SKM-1 treated with dmso at 0.1 percent for 144 hours (cell line): ENCODE results near the gene TBCA.

Experiments
- DNase-seq: peaks from one replicate; lab custom pipeline; 2025; ENCODE audit not compliant: unreplicated experiment; lab: John Stamatoyannopoulos, UW

TBCA gene, protein sequence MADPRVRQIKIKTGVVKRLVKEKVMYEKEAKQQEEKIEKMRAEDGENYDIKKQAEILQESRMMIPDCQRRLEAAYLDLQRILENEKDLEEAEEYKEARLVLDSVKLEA

GRCh38 chr5:77775790-77776553, at the start of gene TBCA:
TBCA (minus strand) TSS chr5:77776339; CDS start chr5:77776257, 82 bp downstream.
- DNase-seq = peak; percentile 83

- no peak for DNase-seq
These were observed 48.8 kb upstream of the TBCA start for GRCh38 chr5:77824981-77825380.

- no peak for DNase-seq
These were observed 40.5 kb upstream of the TBCA start for GRCh38 chr5:77816686-77817085.

DNA sequence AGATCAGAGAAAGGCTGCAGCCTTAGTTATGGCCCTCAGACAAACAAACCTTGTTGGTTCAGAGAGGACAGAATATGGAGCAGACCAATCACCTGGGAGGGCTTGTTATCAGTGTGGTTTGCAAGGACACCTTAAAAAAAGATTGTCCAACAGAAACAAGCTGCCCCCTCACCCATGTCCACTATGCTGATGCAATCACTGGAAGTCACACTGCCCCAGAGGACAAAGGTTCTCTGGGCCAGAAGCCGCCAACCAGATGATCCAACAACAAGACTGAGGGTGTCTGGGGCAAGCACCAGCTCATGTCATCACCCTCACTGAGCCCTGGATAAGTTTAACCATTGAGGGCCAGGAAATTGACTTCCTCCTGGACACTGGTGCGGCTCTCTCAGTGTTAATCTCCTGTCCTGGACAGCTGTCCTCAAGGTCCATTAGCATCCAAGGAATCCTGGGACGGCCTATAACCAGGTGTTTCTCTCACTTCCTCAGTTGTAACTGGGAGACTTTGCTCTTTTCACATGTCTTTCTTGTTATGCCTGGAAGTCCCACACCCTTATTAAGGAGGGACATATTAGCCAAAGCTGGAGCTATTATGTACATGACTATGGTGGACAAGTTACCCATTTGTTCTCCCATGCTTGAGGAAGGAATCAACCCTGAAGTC, 36.9 kb upstream of the TBCA start:
- DNase-seq = no peak

- DNase-seq = no peak
These were observed 30.2 kb upstream of the TBCA start for GRCh38 chr5:77806213-77806843.

DNA sequence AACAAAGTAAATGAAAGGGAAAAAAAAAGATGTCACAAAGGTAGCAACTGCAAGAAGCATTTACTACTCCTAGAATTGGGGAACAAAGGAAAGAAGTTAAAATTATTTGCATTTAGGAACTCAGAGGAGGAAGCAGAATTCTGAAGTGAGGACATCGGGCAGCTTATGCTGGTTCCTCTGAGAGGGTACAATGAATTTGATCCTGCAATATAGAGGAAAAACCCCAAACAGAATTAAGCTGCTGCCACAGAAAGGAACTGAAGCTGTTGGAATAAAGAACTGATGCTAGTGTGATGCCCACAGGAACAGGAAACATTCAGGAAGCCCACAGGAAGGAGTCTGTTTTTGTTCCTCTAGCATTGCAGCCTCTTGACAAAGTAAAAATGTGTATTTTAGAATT, 22.3 kb upstream of the TBCA start:
- DNase-seq = peak; percentile 25

DNA sequence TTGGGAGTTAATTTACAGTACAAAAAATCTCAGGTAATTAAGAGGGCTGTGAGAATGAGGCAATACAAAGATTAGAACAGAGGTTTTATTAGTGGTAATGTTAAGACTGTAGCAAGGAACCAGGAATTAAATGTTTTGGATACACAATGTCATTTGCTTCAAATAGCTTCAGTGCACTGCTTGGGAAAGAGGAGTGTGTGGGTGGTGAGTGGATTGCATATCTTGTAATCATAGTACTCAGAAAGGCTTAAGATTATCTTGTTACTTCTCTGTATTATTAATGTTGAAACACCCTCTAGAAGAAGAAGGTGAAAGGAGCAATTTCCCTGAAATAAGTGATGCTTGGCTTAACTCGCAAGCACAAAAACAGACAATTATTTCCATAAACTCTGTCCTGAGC, 21.0 kb upstream of the TBCA start:
- no peak for DNase-seq

DNA sequence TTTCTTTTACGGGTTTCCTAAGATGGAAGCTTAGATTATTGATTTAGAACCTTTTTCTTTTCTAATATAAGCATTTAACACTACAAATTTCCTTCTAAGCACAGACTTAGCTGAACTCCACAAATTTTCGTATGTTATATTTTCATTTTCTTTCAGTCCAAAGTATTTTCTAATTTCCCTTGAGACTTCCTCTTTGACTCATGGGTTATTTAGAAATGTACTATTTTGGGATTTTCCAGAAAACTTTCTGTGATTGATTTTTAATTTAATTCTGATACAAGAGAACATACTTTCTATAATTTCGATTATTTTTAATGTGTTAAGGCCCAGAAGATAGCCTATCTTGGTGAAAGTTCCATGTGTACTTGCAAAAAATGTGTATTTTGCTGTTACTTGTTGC, 19.7 kb upstream of the TBCA start:
- no peak for DNase-seq

GRCh38 chr5:77795268-77795667, 19.1 kb upstream of the TBCA start:
- DNase-seq = no peak

DNA sequence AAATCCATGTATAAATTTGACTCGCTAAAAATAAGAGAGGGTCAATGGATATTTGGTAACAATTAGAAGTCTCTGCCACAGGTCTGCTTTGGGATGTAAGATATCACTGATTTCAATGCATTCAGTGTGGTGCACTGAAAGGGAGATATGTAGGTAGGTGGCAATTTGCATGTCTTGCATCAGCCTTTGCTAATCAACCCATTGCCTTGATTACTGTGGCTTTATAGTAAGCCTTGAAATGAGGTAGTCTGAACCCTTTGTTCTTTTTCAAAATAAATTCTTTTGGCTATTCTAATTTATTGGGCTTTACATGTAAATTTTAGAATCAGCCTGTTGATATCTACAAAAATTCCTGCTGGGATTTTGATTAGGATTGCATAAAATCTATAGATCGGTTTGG, 15.8 kb upstream of the TBCA start:
- no peak for DNase-seq

GRCh38 chr5:77791356-77791755, 15.2 kb upstream of the TBCA start:
- DNase-seq = no peak

DNA sequence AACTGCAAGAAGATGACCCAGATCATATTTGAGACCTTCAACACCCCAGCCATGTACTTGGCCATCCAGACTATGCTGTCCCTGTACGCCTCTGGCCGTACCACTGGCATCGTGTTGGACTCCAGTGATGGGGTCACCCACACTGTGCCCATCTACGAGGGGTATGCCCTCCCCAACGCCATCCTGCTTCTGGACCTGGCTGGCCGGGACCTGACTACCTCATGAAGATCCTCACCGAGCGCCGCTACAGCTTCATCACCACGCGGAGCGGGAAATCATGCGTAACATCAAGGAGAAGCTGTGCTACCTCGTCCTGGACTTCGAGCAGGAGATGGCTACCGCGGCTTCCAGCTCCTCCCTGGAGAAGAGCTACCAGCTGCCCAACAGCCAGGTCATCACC, 9.1 kb upstream of the TBCA start:
- DNase-seq = no peak

DNA sequence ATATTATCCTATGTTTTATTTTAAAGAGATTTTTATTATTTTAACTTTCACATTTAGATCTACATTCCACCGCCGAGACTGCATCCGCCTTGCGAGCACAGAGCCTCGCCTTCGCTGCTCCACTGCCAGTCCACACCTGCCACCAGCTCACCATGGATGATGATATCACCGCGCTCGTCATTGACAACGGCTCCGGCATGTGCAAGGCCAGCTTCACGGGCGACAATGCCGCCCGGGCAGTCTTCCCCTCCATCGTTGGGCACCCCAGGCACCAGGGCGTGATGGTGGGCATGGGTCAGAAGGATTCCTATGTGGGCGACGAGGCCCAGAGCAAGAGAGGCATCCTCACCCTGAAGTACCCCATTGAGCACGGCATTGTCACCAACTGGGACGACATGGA, 8.6 kb upstream of the TBCA start:
- DNase-seq = no peak

GRCh38 chr5:77781076-77781475, 4.9 kb upstream of the TBCA start:
- DNase-seq = no peak

- no peak for DNase-seq
These were observed 2.8 kb upstream of the TBCA start for GRCh38 chr5:77778881-77779438.

DNA sequence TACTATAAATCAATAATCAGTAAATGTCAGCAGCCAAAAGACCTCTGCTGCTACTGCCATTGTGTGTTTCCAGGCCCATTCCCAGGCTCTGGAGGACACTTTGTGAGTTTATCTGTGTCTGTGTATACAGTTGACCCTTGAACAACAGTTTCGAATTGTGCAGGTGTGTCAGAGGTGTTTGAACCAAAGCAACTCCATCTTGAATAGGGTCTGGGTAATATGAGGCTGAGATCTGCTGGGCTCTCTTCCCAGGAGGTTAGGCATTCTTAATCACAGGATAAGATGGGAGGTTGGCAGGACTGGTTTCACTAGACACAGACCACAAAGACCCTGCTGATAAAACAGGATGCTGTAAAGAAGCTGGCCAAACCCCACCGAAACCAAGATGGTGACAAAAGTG, 2.3 kb upstream of the TBCA start:
- DNase-seq = no peak

- no peak for DNase-seq
These were observed 1.8 kb upstream of the TBCA start for GRCh38 chr5:77777911-77778310.

- DNase-seq = no peak
These were observed 1.2 kb upstream of the TBCA start for GRCh38 chr5:77777281-77777892.

DNA sequence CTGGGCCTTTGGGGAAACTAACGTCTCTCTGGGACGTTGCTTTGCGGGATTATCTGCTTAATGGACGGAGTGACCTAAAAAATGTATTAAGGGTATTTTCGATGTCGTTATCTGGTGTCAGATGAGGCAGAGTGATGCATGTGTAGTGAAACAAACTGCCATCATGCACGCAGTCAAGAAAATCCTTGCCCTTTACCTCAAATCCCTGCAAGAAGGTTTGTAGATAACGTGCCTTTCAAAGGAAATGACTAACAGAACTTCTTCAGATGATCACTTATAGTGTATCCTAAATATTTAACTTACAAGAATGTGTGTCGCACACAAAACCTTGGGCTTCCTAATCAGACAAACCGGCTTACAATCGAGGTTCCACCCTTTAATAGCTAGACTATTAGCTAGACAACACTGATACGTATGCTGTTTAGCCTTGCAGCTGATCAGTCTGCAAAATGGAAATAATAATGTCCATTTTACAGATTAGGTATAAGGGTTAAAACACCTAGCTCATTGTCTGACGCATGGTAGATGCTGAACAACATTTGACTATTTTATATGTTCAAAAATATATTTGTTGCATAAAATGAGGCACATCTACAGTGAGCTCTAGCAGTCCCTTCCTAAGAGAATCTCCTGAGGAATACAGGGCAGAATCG, 541 bp upstream of the TBCA start:
- no peak for DNase-seq

- DNase-seq = no peak
These were observed 954 bp downstream of the TBCA start for GRCh38 chr5:77774981-77775789.
